K562 (cell line): ENCODE results near the gene HMGA1. TPM values are rescaled to one million over a fixed set of nuclear protein-coding genes. Genes with fewer than 3 reads are reported as not detected.

ENCODE experiments used
- ATAC-seq: fragments of 200-7000 bp; cut with Tn5 transposase; 3 replicates; pipeline ENCODE4 v1.9.1; 2020; ENCODE audit warnings: moderate library complexity
- BruUV-seq: library from RNA; stranded (reverse); fragments of 400-500 nt; replicated peaks from 2 replicates; lab custom pipeline; 2021; lab: Mats Ljungman, UMichigan
- CTCF ChIA-PET: fragments of 300-600 bp; formaldehyde crosslinking; extraction: SDS; loops from one replicate; lab custom pipeline; 2021; ENCODE audit warnings: low intra/inter-chr PET ratio; lab: Yijun Ruan, JAX
- POLR2A ChIA-PET: fragments of 300-600, 350-650 bp; sonication (Branson Sonifier 250); formaldehyde crosslinking; extraction: SDS; loops from one replicate; lab custom pipeline; 2021; ENCODE audit warnings: antibody characterized with exemption, inconsistent platforms; lab: Yijun Ruan, JAX
- DNase-seq, 4 experiments: peaks; one replicate each; pipeline versions ENCODE4 v3.0.0 to v3.0.0-alpha.2; 2011 to 2018; ENCODE audit warnings: low spot score in 3 of 4, mixed read lengths in 3 of 4; ENCODE audit errors: extremely low read depth in 1 of 4
- FAIRE-seq: peaks from 2 replicates; lab custom pipeline; 2011; peaks lifted over from hg19 to GRCh38; lab: Jason Lieb, UNC
- H2AFZ ChIP-seq: 2 replicates; pipeline ENCODE4 v1.6.0; 2011; ENCODE audit warnings: low read depth, low read length, control low read depth, inconsistent platforms
- H3K27ac ChIP-seq: fragments of 200-600 bp; 3 replicates; pipeline ENCODE4 v1.8.0; 2011; ENCODE audit warnings: low read depth, mild to moderate bottlenecking, control low read depth, inconsistent platforms, low read length, moderate library complexity, mixed read lengths; ENCODE audit errors: extremely low read depth
- H3K27me3 ChIP-seq, 2 experiments: fragments of 300-600 bp in 1 of 2; 2 replicates in 1 of 2; 3 replicates in 1 of 2; pipeline versions ENCODE4 v1.6.0 to v1.8.0; 2011; ENCODE audit warnings: inconsistent platforms in 2 of 2, low read length in 2 of 2, mild to moderate bottlenecking in 1 of 2, mixed read lengths in 1 of 2, moderate library complexity in 1 of 2; ENCODE audit not compliant: control insufficient read depth in 2 of 2, insufficient read depth in 2 of 2
- H3K36me3 ChIP-seq: fragments of 300-600 bp; 3 replicates; pipeline ENCODE4 v1.8.0; 2011; ENCODE audit warnings: mild to moderate bottlenecking, low read length, inconsistent platforms; ENCODE audit not compliant: control insufficient read depth, insufficient read depth
- H3K4me1 ChIP-seq, 2 experiments: fragments of 200-600 bp in 1 of 2; replicated peaks in 1 of 2; 2 replicates in 1 of 2; 3 replicates in 1 of 2; pipeline versions ENCODE4 v1.5.1 to v1.8.0; 2011; ENCODE audit warnings: inconsistent platforms in 2 of 2, low read length in 2 of 2, mild to moderate bottlenecking in 1 of 2, mixed read lengths in 1 of 2, moderate library complexity in 1 of 2; ENCODE audit not compliant: control insufficient read depth in 2 of 2, insufficient read depth in 2 of 2
- H3K4me2 ChIP-seq: 2 replicates; pipeline ENCODE4 v1.6.1; 2011; ENCODE audit warnings: low read length, control low read depth, inconsistent platforms, mixed read lengths; ENCODE audit not compliant: insufficient read depth
- H3K4me3 ChIP-seq: fragments of 200-600 bp; sonication (generic), shearing (Covaris generic); 2 replicates; pipeline ENCODE4 v1.5.1; 2016; ENCODE audit warnings: control low read depth, inconsistent platforms
- H3K79me2 ChIP-seq: fragments of 200-600 bp; 3 replicates; pipeline ENCODE4 v1.8.0; 2011; ENCODE audit warnings: low read length, inconsistent platforms; ENCODE audit not compliant: control insufficient read depth, insufficient read depth
- H3K9ac ChIP-seq, 2 experiments: 2 replicates each; pipeline versions ENCODE4 v1.6.0 to v1.6.1; 2011; ENCODE audit warnings: low read depth in 2 of 2, low read length in 2 of 2, control low read depth in 1 of 2, inconsistent platforms in 1 of 2, mild to moderate bottlenecking in 1 of 2, mixed read lengths in 1 of 2; ENCODE audit not compliant: insufficient read depth in 1 of 2
- H3K9me1 ChIP-seq: one replicate; pipeline ENCODE4 v1.6.0; 2011; ENCODE audit warnings: inconsistent platforms, mild to moderate bottlenecking, low read length, moderate library complexity; ENCODE audit not compliant: control insufficient read depth, insufficient read depth
- H3K9me3 ChIP-seq: replicated peaks from 2 replicates; pipeline ENCODE4 v1.5.1; 2011; ENCODE audit warnings: low read depth, low read length, inconsistent platforms; ENCODE audit not compliant: control insufficient read depth, insufficient read depth
- H4K20me1 ChIP-seq: replicated peaks from 2 replicates; pipeline ENCODE4 v1.6.1; 2011; ENCODE audit warnings: low read length, inconsistent platforms, mixed read lengths; ENCODE audit not compliant: control insufficient read depth, insufficient read depth
- CBX3 ChIP-seq, 2 experiments: IDR thresholded peaks; 1 replicate in 1 of 2; 2 replicates in 1 of 2; pipeline ENCODE4 v1.6.1; 2012; ENCODE audit warnings: inconsistent platforms in 2 of 2, low read length in 2 of 2, borderline replicate concordance in 1 of 2, control low read depth in 1 of 2
- CREB3L1 ChIP-seq: fragments of 450-650 bp; IDR thresholded peaks from 2 replicates; pipeline ENCODE4 v1.6.1; 2014; ENCODE audit warnings: low read depth, mild to moderate bottlenecking, moderate library complexity, borderline replicate concordance
- CSDE1 ChIP-seq, 2 experiments: fragments of 450-650 bp; IDR thresholded peaks; 2 replicates each; pipeline ENCODE4 v1.6.1; 2016; ENCODE audit warnings: mild to moderate bottlenecking in 1 of 2
- ERF ChIP-seq: fragments of 450-650 bp; formaldehyde crosslinking; IDR thresholded peaks from 2 replicates; pipeline ENCODE4 v1.4.0; 2020; ENCODE audit warnings: mild to moderate bottlenecking, mixed read lengths
- POLR2AphosphoS2 ChIP-seq: IDR thresholded peaks from 2 replicates; pipeline ENCODE4 v1.6.1; 2012; ENCODE audit warnings: low read length, improper control_type of control experiment
- TAF9B ChIP-seq: fragments of 450-650 bp; IDR thresholded peaks from 2 replicates; pipeline ENCODE4 v1.6.1; 2018; ENCODE audit warnings: mild to moderate bottlenecking; ENCODE audit not compliant: partially characterized antibody
- TRIM24 ChIP-seq, 2 experiments: fragments of 450-650 bp; IDR thresholded peaks; 2 replicates each; pipeline ENCODE4 v1.6.1; 2016
- ZNF253 ChIP-seq: fragments of 250-450 bp; sonication (Bioruptor Pico); conservative IDR thresholded peaks from 2 replicates; pipeline ENCODE4 v1.6.1; 2021; ENCODE audit warnings: mild to moderate bottlenecking
- ZNF3 ChIP-seq: fragments of 250-450 bp; sonication (Bioruptor Pico); IDR thresholded peaks from 2 replicates; pipeline ENCODE4 v1.5.0; 2021; ENCODE audit warnings: mild to moderate bottlenecking, moderate library complexity
- ZNF699 ChIP-seq: fragments of 250-450 bp; sonication (Bioruptor Pico); IDR thresholded peaks from 2 replicates; pipeline ENCODE4 v1.8.0; 2021; ENCODE audit warnings: mild to moderate bottlenecking, moderate library complexity; ENCODE audit not compliant: insufficient replicate concordance
- WGBS: fragments of 100-300 bp; shearing (Covaris generic); methylation state at CpG from one replicate; pipeline ENCODE4 v1.1.6; 2016; ENCODE audit warnings: low coverage, mixed read lengths; ENCODE audit not compliant: insufficient coverage; ENCODE audit errors: missing lambda C conversion rate; 5-methylcytosine and 5-hydroxymethylcytosine counted together
- in situ Hi-C: fragments of 300-500 bp; cut with MboI; formaldehyde crosslinking; loops from 4 replicates; pipeline ENCODE4 v1.15.0; 2018; ENCODE audit warnings: inconsistent platforms, mixed read lengths
- intact Hi-C: fragments of 100-400 bp; cut with micrococcal nuclease; formaldehyde crosslinking; loops from 2 replicates; pipeline ENCODE4 v1.14.2; 2022
- polyA plus RNA-seq, 8 experiments: library from polyadenylated mRNA; depleted of rRNA in 4 of 8; stranded (reverse) in 5 of 8; unstranded in 3 of 8; fragments of >200 nt; fragmentation: Nextera tagmentation in 2 of 8; fragmentation: Illumina TruSeq in 1 of 8; extraction: Ambion mirVana in 2 of 8; extraction: Trizol in 1 of 8; gene quantifications; 2 replicates each; pipeline versions ENCODE4 v1.2.1 to v1.2.3, GENCODE V29; 2011 to 2014; ENCODE audit warnings: inconsistent platforms in 1 of 8, missing spikeins in 1 of 8
- total RNA-seq, 7 experiments: library from RNA; depleted of rRNA in 6 of 7; stranded (reverse); fragments of >200 nt in 6 of 7; fragmentation: Illumina TruSeq in 2 of 7; extraction: Trizol in 2 of 7; gene quantifications; 2 replicates each; pipeline versions ENCODE4 v1.2.1 to v1.2.3, GENCODE V29; 2011 to 2021; ENCODE audit warnings: low replicate concordance in 1 of 7
- TF ChIP-seq, protein P1 (sequence below): sonication (generic); formaldehyde crosslinking; IDR thresholded peaks from 2 replicates; pipeline ENCODE4 v1.8.0; 2022; ENCODE audit warnings: missing genetic modification reagents, mild to moderate bottlenecking, borderline replicate concordance

HMGA1 gene
- total and polyA plus RNA-seq, 9 of the 15 experiments (the other 6 are each of a cell fraction or from before 2014, with no cell fraction given), result 27.8 to 1,947 (median 594) TPM

DNA sequence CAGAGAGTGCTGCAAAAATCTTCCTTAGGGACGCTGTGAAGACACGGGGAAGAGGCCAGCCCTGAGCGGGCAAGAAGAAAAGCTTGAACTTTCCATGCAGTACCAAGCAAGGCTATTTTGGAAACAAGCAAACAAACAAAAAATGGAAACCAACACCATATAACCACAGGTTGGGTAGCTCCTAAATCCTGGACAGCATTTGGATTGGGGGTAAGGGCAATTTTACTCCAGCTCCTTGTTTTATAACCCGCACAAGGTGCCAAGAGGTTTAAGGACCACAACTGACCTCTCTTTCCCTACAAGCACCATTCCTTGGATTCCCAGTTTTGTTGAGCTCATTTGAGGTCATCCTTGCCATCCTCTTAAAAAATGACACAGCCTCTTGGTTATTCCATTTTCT, 43.5 kb downstream of the HMGA1 start:
- H4K20me1 ChIP-seq, result no peaks in the 10 kb centered on the region
- intact Hi-C loops, result no loop called here
- ChIA-PET POLR2A (interaction anchor here (0.6 to 1.4 kb wide), 5 partner anchors 9 to 135 kb away, joined by 3 to 5 read pairs (median 4); no protein-coding TSS in a partner anchor), CTCF (no interaction called here)
- DNase-seq (no peak), ATAC-seq (no peak), FAIRE-seq (no peak)
- TF ChIP-seq CSDE1 (IDR thresholded peaks at IDR 0.05) (no peak), ZNF699 (CRISPR knock-in tag) (no peak)
- H3K4me2 ChIP-seq, result no peak overlapping the region
- no peak overlapping the region for H3K9ac ChIP-seq
- no peak overlapping the region for H2AFZ ChIP-seq
- whole genome bisulfite sequencing, result 96% methylated on average over 4 of the region's 4 CpGs
- no TSS peak for BruUV-seq
- in situ Hi-C loops, result no loop called here
- peaks cover 26 to 86% of the 10 kb centered on the region in 2 experiments for H3K4me1 ChIP-seq
- no peak overlapping the region for H3K4me3 ChIP-seq
- H3K79me2 ChIP-seq, result peaks cover 10% of the 10 kb centered on the region
- H3K27me3 ChIP-seq, result no peaks in the 10 kb centered on the region
- H3K9me1 ChIP-seq, result no peaks in the 10 kb centered on the region
- H3K9me3 ChIP-seq, result no peaks in the 10 kb centered on the region
- H3K36me3 ChIP-seq, result peaks cover 74% of the 10 kb centered on the region
- H3K27ac ChIP-seq, result no peak overlapping the region

GRCh38 chr6:34281702-34282334, 45.1 kb downstream of the HMGA1 start:
- Histone ChIP-seq H3K9ac (peak overlapping the region; percentile 7 to 18; a peak in 3 of 4 replicates), H2AFZ (no peak overlapping the region), H3K9me1 (no peaks in the 10 kb centered on the region), H3K4me1 (peaks cover 16 to 78% of the 10 kb centered on the region in 2 experiments), H3K4me3 (no peak overlapping the region), H4K20me1 (no peaks in the 10 kb centered on the region), H3K9me3 (no peaks in the 10 kb centered on the region), H3K36me3 (peaks cover 78% of the 10 kb centered on the region), H3K27me3 (no peaks in the 10 kb centered on the region), H3K79me2 (peaks cover 10% of the 10 kb centered on the region), H3K27ac (peak overlapping the region; percentile 65), H3K4me2 (peak overlapping the region; percentile 41)
- peak; percentile 57 for ATAC-seq
- intact Hi-C loops, result no loop called here
- CTCF ChIA-PET, result interaction anchor here (0.6 kb wide), 1 partner anchor 9 kb away, joined by 3 read pairs; no protein-coding TSS in a partner anchor
- peak in 3 of 4 experiments; percentile 38 to 94 (median 84) for DNase-seq
- POLR2A ChIA-PET, result interaction anchor here (0.6 to 2.8 kb wide), 11 partner anchors 9 to 606 kb away, joined by 3 to 14 read pairs (median 4); partner anchors contain the start of genes SMIM29 and TAF11
- in situ Hi-C loops, result no loop called here
- BruUV-seq, result TSS peak; percentile 1
- 11% methylated on average over 6 of the region's 6 CpGs for WGBS
- peak; percentile 90 for FAIRE-seq
- TF ChIP-seq CBX3 (IDR thresholded peaks at IDR 0.05; ENCODE audit: borderline replicate concordance in 1 of 2, low read length in 2 of 2) (peak in 1 of 2 experiments; percentile 50; a peak in 1 of 3 replicates), ZNF253 (no peak), TAF9B (peak; percentile 16), ZNF3 (CRISPR knock-in tag) (no peak), CREB3L1 (0 out of 2 replicates have a peak, but pooled peaks have one; percentile 42), ERF (CRISPR knock-in tag) (0 out of 2 replicates have a peak, but pooled peaks have one; percentile 30), POLR2AphosphoS2 (0 out of 2 replicates have a peak, but pooled peaks have one; percentile 19), TRIM24 (IDR thresholded peaks at IDR 0.05) (peak; percentile 88 to 92; a peak in 3 of 4 replicates)
- TF ChIP-seq, protein P1, sequence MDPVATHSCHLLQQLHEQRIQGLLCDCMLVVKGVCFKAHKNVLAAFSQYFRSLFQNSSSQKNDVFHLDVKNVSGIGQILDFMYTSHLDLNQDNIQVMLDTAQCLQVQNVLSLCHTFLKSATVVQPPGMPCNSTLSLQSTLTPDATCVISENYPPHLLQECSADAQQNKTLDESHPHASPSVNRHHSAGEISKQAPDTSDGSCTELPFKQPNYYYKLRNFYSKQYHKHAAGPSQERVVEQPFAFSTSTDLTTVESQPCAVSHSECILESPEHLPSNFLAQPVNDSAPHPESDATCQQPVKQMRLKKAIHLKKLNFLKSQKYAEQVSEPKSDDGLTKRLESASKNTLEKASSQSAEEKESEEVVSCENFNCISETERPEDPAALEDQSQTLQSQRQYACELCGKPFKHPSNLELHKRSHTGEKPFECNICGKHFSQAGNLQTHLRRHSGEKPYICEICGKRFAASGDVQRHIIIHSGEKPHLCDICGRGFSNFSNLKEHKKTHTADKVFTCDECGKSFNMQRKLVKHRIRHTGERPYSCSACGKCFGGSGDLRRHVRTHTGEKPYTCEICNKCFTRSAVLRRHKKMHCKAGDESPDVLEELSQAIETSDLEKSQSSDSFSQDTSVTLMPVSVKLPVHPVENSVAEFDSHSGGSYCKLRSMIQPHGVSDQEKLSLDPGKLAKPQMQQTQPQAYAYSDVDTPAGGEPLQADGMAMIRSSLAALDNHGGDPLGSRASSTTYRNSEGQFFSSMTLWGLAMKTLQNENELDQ (CRISPR knock-in tag), result no peak
